ENCODE results near the gene KAZN.

GRCh38 chr1:14812189-14812588 is 213.7 kb downstream of the KAZN start:
- TF ChIP-seq USF1 (IDR thresholded peaks at IDR 0.05) (no peak), EP300 (IDR thresholded peaks at IDR 0.05; ENCODE audit: borderline replicate concordance) (no peak), CREB1 (IDR thresholded peaks at IDR 0.05; ENCODE audit: low read depth) (no peak), RAD21 (IDR thresholded peaks at IDR 0.05; ENCODE audit: low read depth) (no peak)
- TF ChIP-seq, protein P1, sequence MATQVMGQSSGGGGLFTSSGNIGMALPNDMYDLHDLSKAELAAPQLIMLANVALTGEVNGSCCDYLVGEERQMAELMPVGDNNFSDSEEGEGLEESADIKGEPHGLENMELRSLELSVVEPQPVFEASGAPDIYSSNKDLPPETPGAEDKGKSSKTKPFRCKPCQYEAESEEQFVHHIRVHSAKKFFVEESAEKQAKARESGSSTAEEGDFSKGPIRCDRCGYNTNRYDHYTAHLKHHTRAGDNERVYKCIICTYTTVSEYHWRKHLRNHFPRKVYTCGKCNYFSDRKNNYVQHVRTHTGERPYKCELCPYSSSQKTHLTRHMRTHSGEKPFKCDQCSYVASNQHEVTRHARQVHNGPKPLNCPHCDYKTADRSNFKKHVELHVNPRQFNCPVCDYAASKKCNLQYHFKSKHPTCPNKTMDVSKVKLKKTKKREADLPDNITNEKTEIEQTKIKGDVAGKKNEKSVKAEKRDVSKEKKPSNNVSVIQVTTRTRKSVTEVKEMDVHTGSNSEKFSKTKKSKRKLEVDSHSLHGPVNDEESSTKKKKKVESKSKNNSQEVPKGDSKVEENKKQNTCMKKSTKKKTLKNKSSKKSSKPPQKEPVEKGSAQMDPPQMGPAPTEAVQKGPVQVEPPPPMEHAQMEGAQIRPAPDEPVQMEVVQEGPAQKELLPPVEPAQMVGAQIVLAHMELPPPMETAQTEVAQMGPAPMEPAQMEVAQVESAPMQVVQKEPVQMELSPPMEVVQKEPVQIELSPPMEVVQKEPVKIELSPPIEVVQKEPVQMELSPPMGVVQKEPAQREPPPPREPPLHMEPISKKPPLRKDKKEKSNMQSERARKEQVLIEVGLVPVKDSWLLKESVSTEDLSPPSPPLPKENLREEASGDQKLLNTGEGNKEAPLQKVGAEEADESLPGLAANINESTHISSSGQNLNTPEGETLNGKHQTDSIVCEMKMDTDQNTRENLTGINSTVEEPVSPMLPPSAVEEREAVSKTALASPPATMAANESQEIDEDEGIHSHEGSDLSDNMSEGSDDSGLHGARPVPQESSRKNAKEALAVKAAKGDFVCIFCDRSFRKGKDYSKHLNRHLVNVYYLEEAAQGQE (IDR thresholded peaks at IDR 0.05; ENCODE audit: low read depth), result no peak
